Stimulated activated CD8-positive, alpha-beta memory T cell treated with anti-CD3 and anti-CD28 coated beads, Interleukin-12 subunit alpha, Interleukin-12 subunit beta, amount 100 ng/mL, for 1 hour (primary cell): ENCODE results near the gene PRKCB.

Source experiments
- DNase-seq: peaks from one replicate; pipeline ENCODE4 v3.0.0-alpha.2; 2020; ENCODE audit warnings: low read depth

PRKCB gene

GRCh38 chr16:23943604-23944003 lies 107.8 kb downstream of the PRKCB start:
- DNase-seq = no peak

- DNase-seq = no peak
Observed at GRCh38 chr16:23944381-23944780, 108.6 kb downstream of the PRKCB start.

DNA sequence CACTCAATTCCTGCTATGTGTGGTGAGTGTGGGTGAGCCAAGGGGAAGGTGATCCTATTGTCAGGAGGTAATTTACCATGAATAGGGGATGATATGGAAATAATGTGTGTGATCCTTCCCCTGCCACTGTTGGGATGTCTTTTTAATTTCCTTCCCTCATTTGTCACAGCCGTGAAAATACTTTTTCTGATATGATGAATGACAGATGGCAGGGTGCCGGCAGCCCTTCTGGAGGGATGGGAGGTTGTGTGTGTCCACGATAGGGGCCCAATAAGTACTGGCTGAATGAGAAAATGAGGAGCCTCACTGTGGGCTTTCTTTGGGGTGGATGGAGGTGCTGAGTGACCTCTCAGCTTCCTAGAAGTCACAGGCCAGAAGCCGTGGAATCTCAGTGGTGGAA lies 109.5 kb downstream of the PRKCB start:
- no peak for DNase-seq

- no peak for DNase-seq
Observed at GRCh38 chr16:23947838-23948237, 112.1 kb downstream of the PRKCB start.

DNA sequence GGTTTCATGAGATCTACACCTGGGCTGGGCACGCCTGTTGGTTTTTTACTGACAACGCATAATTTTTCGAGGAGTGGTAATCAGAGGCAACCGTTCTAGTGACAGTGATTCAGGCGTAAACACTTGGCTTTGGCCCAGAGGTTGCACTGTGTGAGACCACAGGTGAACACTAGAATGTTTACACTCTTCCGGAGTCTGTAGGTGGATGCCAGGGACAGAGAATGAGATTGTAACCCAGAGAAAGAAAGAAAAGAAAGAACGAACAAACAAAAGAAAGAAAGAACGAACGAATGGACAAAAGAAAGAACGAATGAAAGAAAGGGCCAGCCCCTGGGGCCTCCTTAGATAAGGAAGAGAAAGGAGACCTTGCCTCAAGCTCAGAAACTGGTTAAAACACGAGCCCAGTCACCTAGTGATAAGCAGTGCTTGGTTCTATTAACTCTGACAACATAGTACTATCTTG lies 113.2 kb downstream of the PRKCB start:
- DNase-seq = peak; percentile 35

DNA sequence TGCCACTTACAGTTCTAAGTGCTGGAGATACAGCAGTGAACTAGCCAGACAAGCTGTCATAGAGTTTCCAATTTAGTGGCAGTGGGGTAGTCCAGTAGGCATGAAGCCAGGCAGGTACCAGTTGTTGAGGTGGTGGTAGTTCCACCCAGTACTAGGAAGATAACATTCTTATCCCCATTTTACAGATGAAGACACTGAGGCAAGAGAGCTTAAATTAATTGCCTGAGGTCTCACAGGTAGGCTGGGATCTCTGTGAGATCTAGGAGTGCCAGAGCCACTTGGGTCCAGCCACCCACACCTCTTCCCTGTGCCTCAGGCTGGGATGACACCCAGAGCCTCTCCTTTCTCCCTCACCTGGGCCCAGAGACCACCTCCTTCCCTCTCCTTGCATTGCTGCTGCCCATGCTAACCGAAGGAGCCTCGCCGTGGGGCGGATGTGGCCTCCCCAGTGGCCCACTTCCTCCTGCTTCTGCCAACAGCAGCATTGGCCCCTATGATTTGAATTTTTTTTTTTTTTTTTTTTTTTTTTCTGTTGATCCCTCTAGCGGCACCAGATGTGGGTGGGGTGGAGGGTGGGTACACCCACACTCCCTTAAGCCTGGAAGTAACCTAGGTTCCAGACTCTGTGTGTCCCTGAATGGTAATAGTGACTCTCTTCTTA lies 114.0 kb downstream of the PRKCB start:
- DNase-seq = peak; percentile 50

GRCh38 chr16:23950291-23950894 lies 114.6 kb downstream of the PRKCB start:
- no peak for DNase-seq

GRCh38 chr16:23950898-23951297 lies 115.1 kb downstream of the PRKCB start:
- DNase-seq = no peak

DNA sequence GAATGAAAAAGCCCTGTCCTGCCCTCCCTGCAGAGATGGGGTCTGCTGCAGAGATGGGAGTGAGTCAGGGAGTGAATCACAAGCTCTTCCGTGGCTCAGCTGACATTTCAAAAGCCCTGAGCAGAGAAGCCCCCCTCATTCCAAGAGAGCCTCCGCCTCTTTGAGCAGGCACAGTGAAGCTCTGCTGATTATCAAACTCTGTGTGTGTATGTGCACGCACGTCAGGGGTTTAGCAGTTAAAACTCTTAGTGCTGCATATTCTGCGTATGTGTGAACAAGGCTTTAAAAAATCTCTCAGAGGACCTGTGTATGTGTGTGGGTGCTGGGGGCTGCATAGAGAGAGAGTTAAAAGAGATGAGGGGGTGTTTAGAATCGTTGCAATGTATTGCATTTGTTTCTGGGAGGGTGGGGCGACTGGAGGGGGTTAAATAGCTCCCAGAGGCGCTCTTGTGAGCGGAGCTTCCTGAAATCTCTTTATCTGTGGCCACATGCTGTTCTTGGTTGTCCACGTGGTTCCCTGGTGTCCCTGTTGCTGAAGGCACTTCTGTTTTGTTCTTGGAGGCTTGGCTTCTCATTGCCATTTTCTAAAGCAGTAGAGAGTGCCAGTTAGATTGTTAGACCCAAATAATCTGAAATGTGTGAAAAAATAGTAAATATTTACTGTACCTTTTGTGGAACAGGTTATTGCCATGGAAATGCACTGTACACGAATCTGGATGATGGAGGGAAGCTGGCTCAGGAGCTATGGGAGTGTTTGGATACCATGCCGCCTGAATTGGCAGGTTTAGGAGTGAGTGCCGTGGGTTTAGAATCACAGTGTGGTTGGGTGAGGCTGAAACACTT lies 116.6 kb downstream of the PRKCB start:
- DNase-seq = no peak

- DNase-seq = no peak
Observed at GRCh38 chr16:23952971-23953300, 117.2 kb downstream of the PRKCB start.

- DNase-seq = no peak
Observed at GRCh38 chr16:23953476-23953875, 117.7 kb downstream of the PRKCB start.

DNA sequence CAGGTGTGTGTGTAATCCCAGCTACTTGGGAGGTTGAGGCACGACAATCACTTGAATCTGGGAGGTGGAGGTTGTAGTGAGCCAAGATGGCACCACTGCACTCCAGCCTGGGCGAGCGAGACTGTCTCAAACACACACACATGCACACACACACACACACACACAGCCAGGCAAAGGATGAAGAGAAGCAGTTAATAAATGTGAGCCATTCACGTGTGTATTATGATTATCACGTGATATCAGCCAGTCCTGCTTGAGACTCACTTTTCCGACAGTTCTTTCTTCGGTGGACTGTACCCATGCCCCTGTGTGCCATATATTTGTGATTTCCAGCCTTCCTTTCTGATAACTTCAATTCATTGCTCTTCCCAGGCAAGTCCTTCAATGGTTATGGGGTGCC lies 119.3 kb downstream of the PRKCB start:
- DNase-seq = no peak

- DNase-seq = no peak
Observed at GRCh38 chr16:23957287-23957686, 121.5 kb downstream of the PRKCB start.

GRCh38 chr16:23959072-23959751 lies 123.4 kb downstream of the PRKCB start:
- DNase-seq = no peak

GRCh38 chr16:23959752-23960072 lies 123.9 kb downstream of the PRKCB start:
- no peak for DNase-seq

DNA sequence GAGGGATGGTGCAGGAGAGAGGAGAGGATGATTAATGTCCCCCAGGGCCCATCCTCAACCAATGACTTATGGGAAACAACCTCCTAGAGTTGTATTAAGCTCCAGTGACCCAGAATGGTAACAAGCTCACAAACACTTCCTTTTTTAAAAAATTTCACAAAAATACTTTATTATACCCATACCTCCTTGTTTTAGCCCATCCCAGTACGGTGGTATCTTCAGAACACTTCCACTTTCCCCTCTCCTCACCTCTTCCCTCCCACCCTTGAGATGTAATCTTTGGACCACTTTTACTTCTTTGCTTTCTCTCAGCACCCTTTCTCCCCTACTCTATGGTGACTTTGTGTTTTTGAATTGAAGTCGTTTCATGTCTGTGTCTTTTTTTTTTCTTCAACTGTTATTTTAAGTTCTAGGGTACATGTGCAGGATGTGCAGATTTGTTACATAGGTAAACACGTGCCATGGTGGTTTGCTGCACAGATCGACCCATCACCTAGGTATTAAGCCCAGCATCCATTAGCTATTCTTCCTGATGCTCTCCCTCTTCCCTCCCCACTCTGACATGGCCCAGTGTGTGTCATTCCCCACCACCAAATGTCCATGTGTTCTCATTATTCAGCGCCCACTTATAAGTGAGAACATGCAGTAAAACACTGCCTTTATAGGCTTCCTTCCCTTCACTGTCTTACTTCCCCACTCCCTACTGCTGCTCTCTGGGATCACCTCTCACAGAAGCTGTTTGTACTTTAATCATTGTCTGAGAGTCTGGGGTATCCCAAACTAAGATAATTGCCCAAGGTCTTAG lies 124.5 kb downstream of the PRKCB start:
- no peak for DNase-seq

DNA sequence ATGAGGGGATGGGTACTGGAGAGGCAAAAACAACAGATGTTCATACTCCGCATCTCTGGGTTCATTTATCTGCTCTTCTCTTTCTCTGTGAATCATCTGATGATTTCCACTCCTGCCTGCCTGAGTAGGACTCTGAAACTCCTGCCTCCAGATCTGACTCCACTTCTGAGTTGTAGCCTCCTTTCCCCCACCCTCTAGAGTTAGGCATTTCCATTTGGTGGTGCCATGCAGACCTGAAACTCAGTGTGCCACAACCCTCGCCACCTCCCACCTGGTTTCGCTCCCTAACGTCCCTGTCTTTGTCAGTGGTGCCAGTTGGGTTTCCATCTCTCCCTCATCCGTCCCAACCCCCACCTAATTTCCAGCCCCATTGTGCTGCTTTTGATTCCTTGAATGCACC lies 126.2 kb downstream of the PRKCB start:
- no peak for DNase-seq

DNA sequence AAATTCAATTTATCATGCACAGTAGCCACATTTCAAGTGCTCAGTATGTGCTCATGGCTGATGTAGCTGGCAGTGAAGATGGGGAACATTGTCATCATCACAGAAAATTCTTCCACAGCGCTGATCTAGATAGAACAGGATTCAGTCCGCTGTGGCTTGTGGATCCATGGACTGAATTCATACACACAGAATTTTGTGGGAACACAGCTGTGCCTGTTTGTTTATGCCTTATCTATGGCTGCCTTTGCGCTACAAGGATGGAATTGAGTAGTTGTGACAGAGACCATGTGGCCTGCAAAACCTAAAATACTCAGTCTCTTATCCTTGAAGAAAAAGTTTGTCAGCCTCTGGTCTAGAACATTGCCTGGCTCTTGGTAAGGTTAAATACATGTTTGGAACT lies 128.4 kb downstream of the PRKCB start:
- no peak for DNase-seq

DNA sequence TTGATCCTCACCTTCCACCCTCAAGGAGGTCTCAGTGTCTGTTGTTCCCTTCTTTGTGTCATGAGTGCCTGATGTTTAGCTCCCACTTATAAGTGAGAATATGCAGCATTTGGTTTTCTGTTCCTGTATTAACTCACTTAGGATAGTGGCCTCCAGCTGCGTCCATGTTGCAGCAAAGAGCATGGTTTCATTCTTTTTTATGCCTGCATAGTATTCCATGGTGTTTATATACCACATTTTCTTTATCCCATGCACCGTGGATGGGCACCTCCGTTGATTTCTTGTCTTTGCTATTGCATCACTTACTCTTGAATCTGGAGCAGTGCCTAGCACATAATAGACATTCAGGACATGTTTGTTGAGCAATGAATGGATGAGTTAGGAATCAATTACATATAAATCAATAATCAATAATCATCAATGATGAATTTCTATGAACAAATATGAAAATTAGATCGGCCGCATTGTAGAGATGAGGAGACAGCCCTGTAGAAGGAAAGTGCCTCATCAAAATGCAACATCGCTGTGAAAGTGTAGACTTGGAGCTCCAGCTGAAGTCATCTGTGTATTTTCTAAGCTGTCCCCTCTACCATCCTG lies 129.5 kb downstream of the PRKCB start:
- no peak for DNase-seq

- DNase-seq = no peak
Observed at GRCh38 chr16:23966597-23967394, 131.0 kb downstream of the PRKCB start.

DNA sequence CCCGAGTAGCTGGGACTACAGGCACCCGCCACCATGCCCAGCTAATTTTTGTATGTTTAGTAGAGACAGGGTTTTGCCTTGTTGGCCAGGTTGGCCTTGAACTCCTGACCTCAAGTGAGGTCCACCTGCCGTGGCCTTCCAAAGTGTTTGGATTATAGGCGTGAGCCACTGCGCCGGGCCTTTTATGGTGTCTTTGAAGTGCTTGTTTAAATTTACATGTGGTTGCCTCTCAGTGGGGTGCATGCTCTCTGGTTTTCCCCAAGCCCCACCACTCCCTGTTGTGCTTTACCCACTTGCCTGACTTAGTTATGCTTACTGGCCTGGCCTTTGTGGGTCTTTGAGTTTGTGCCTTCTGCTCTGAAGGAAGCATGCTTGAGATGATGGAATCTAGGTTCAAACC lies 132.0 kb downstream of the PRKCB start:
- no peak for DNase-seq
